Kidney epithelial cell (primary cell): ENCODE data around the gene SLC25A23. TPM values are rescaled to one million over a fixed set of nuclear protein-coding genes. Genes with fewer than 3 reads are reported as not detected.

ENCODE experiments used
- DNase-seq: peaks from one replicate; pipeline ENCODE4 v3.0.0-alpha.2; 2010; ENCODE audit warnings: low read depth
- H3K27me3 ChIP-seq: 2 replicates; pipeline ENCODE4 v1.6.0; 2011; ENCODE audit warnings: low read length; ENCODE audit not compliant: control insufficient read depth, insufficient read depth
- H3K36me3 ChIP-seq: 2 replicates; pipeline ENCODE4 v1.5.1; 2011; ENCODE audit warnings: low read length; ENCODE audit not compliant: control insufficient read depth, insufficient read depth
- H3K4me3 ChIP-seq: 2 replicates; pipeline ENCODE4 v1.5.1; 2011; ENCODE audit warnings: low read depth, mild to moderate bottlenecking, control low read depth, low read length
- total RNA-seq: library from RNA; depleted of rRNA; stranded (reverse); fragments of >200 nt; gene quantifications from 2 replicates; pipeline ENCODE4 v1.2.3, GENCODE V29; 2015
- TF ChIP-seq, protein P1 (sequence below): IDR thresholded peaks from 2 replicates; pipeline ENCODE4 v1.5.1; 2011; ENCODE audit warnings: mild to moderate bottlenecking, moderate library complexity, low read length, control low read depth, inconsistent platforms; ENCODE audit not compliant: insufficient read depth, poor library complexity, severe bottlenecking

The SLC25A23 gene
- total RNA-seq, 1 donor from 2014 or later, result 68.6 TPM

DNA sequence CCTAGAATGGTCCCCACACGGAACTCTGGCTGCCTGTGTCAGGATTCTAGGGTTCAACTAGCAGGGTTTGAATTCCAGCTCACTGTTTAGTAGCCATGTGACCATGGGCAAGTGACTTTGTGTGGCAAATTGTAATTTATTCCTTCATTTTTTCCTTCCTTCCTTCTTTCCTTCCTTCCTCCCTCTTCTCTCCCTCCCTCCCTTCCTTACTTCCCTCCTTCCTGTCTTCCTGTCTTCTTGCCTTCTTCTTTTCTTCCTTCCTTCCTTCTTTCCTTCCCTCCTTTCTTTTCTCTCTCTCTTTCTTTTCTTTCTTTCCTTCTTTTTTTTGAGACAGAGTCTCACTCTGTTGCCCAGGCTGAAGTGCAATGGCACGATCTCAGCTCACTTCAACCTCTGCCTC is 30.5 kb upstream of the SLC25A23 start:
- DNase-seq, result no peak
- Histone ChIP-seq H3K4me3 (no peak overlapping the region), H3K36me3 (no peaks in the 10 kb centered on the region), H3K27me3 (no peaks in the 10 kb centered on the region)
- TF ChIP-seq, protein P1, sequence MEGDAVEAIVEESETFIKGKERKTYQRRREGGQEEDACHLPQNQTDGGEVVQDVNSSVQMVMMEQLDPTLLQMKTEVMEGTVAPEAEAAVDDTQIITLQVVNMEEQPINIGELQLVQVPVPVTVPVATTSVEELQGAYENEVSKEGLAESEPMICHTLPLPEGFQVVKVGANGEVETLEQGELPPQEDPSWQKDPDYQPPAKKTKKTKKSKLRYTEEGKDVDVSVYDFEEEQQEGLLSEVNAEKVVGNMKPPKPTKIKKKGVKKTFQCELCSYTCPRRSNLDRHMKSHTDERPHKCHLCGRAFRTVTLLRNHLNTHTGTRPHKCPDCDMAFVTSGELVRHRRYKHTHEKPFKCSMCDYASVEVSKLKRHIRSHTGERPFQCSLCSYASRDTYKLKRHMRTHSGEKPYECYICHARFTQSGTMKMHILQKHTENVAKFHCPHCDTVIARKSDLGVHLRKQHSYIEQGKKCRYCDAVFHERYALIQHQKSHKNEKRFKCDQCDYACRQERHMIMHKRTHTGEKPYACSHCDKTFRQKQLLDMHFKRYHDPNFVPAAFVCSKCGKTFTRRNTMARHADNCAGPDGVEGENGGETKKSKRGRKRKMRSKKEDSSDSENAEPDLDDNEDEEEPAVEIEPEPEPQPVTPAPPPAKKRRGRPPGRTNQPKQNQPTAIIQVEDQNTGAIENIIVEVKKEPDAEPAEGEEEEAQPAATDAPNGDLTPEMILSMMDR, result no peak

GRCh38 chr19:6489278-6490061 is 29.9 kb upstream of the SLC25A23 start:
- Histone ChIP-seq H3K27me3 (no peaks in the 10 kb centered on the region), H3K36me3 (no peaks in the 10 kb centered on the region), H3K4me3 (no peak overlapping the region)
- TF ChIP-seq, protein P1, result no peak
- DNase-seq, result no peak

GRCh38 chr19:6484831-6485230 is 25.2 kb upstream of the SLC25A23 start:
- Histone ChIP-seq H3K27me3 (no peaks in the 10 kb centered on the region), H3K4me3 (no peak overlapping the region), H3K36me3 (no peaks in the 10 kb centered on the region)
- TF ChIP-seq, protein P1, result no peak
- DNase-seq, result no peak

DNA sequence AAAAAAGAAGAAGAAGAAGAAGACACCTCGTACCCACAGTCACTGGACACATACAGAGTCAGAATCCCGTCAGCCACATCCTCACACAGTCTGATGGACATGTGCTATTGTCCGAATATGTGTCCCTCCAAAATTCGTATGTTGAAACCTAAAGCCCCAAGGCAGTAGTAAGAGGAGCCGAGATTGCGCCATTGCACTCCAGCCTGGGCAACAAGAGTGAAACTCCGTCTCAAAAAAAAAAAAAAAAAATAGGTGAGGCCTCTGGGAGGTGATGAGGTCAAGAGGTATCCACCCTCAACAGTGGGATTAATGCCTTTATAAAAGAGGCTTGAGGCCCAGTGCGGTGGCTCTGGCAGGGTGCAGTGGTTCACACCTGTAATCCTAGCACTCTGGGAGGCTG is 24.6 kb upstream of the SLC25A23 start:
- Histone ChIP-seq H3K27me3 (no peaks in the 10 kb centered on the region), H3K4me3 (no peak overlapping the region), H3K36me3 (no peaks in the 10 kb centered on the region)
- TF ChIP-seq, protein P1, result no peak
- DNase-seq, result no peak

- TF ChIP-seq, protein P1, result no peak
- H3K4me3 ChIP-seq, result no peak overlapping the region
- DNase-seq, result no peak
- no peaks in the 10 kb centered on the region for H3K36me3 ChIP-seq
- H3K27me3 ChIP-seq, result no peaks in the 10 kb centered on the region
Measured at GRCh38 chr19:6483235-6483634, 23.6 kb upstream of the SLC25A23 start.

DNA sequence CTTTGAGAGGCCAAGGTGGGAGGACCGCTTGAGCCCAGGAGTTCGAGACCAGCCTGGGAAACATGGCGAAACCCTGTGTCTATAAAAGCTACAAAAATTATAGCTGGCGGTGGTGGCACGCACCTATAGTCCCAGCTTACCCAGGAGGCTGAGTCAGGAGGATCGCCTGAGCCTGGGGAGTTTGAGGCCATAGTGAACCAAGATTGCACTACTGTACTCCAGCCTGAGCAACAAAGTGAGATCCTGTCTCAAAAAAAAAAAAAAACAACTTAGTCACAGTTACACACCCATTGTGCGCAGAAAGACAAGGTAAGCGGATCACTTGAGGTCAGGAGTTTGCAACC is 22.7 kb upstream of the SLC25A23 start:
- Histone ChIP-seq H3K4me3 (no peak overlapping the region), H3K27me3 (no peaks in the 10 kb centered on the region), H3K36me3 (no peaks in the 10 kb centered on the region)
- no peak for DNase-seq
- TF ChIP-seq, protein P1, result no peak
